Body of pancreas (tissue), 4 donors: ENCODE measurements around the gene TIMM17A. TPM values are rescaled to one million over a fixed set of nuclear protein-coding genes. Genes with fewer than 3 reads are reported as not detected.

ENCODE experiments used
- ATAC-seq: fragments of 150-250 bp; one replicate; pipeline ENCODE4 v1.9.1; 2016
- DNase-seq, 4 donors: peaks; one replicate each; pipeline ENCODE4 v3.0.0-alpha.2; 2019
- H3K27ac ChIP-seq, 4 donors: fragments of 200-600 bp; sonication (generic); 1 replicate in 3 of 4; 2 replicates in 1 of 4; pipeline versions ENCODE4 v1.5.1 to v1.6.1; 2016 to 2019; ENCODE audit warnings: mild to moderate bottlenecking in 1 of 4, mixed read lengths in 1 of 4, moderate library complexity in 1 of 4
- H3K27me3 ChIP-seq, 2 donors: fragments of 200-600 bp; sonication (generic); one replicate each; pipeline ENCODE4 v1.6.0; 2016; ENCODE audit warnings: mild to moderate bottlenecking in 1 of 2
- H3K36me3 ChIP-seq, 2 donors: fragments of 200-600 bp; sonication (generic); replicated peaks in 1 of 2; 2 replicates each; pipeline ENCODE4 v1.5.1; 2016; ENCODE audit warnings: low read depth in 2 of 2; ENCODE audit not compliant: insufficient read depth in 1 of 2
- H3K4me1 ChIP-seq: fragments of 200-600 bp; sonication (generic); one replicate; pipeline ENCODE4 v1.6.0; 2016
- H3K4me3 ChIP-seq, 2 donors: fragments of 200-600 bp; sonication (generic); 1 replicate in 1 of 2; 2 replicates in 1 of 2; pipeline ENCODE4 v1.5.1; 2016 to 2019
- H3K9me3 ChIP-seq, 3 donors: fragments of 200-600 bp; sonication (generic); 1 replicate in 2 of 3; 2 replicates in 1 of 3; pipeline ENCODE4 v1.5.1; 2016
- CTCF ChIP-seq, 7 experiments: fragments of 450-650 bp in 4 of 7; fragments of 200-600 bp in 3 of 7; sonication (generic) in 3 of 7; IDR thresholded peaks; one replicate each; pipeline ENCODE4 v1.5.1; 2016 to 2019; ENCODE audit warnings: antibody characterized with exemption in 7 of 7
- POLR2A ChIP-seq, 3 donors: fragments of 450-650 bp; IDR thresholded peaks; one replicate each; pipeline ENCODE4 v1.6.1; 2016; ENCODE audit warnings: antibody characterized with exemption in 3 of 3, mild to moderate bottlenecking in 2 of 3
- WGBS, 2 donors: methylation state at CpG; one replicate each; pipeline ENCODE4 v1.1.5; 2017; 5-methylcytosine and 5-hydroxymethylcytosine counted together
- intact Hi-C: fragments of 100-400 bp; cut with DNase I; formaldehyde crosslinking; loops from one replicate; pipeline ENCODE4 v1.15.1; 2023
- total RNA-seq, 2 donors: library from RNA; depleted of rRNA; stranded (reverse); fragments of >200 nt; gene quantifications; one replicate each; pipeline ENCODE4 v1.1.0, GENCODE V29; 2016

Gene TIMM17A
- total RNA-seq, 2 donors from 2014 or later: 20.2 to 25.4 TPM

DNA sequence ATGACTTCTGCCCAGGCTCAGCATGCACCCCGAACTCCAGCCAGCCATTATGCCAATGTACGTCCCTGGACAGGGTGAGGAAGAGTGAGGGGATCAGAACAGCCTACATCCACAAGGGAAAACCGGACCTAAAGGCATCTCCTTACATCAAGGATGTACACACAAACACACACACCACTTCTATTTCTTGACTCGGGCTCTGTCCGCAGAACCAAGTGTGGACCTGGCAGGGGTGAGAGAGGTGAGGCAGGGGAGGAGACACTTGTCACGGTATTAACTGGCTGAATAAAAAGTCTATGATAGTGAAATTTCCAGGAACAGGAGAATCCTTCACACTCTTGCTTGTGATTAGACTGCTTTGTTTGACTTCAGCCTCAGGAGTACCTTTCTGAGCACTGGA, 11.3 kb upstream of the TIMM17A start:
- H3K36me3 ChIP-seq: no peaks in the 10 kb centered on the region
- 78 to 94% methylated on average over 6 of the region's 6 CpGs for WGBS, 2 donors
- peaks cover 0 to 4% of the 10 kb centered on the region in 2 donors for H3K27me3 ChIP-seq
- ATAC-seq: no peak
- no peak overlapping the region for H3K27ac ChIP-seq
- DNase-seq: no peak
- peaks cover 10% of the 10 kb centered on the region for H3K4me1 ChIP-seq
- intact Hi-C loops: no loop called here
- H3K9me3 ChIP-seq: no peaks in the 10 kb centered on the region
- no peak overlapping the region for H3K4me3 ChIP-seq
- TF ChIP-seq CTCF (IDR thresholded peaks at IDR 0.05): no peak
- TF ChIP-seq POLR2A (IDR thresholded peaks at IDR 0.05): no peak

GRCh38 chr1:201944639-201945038, 10.7 kb upstream of the TIMM17A start:
- H3K4me1 ChIP-seq: peaks cover 10% of the 10 kb centered on the region
- intact Hi-C loops: no loop called here
- DNase-seq (no peak), ATAC-seq (no peak)
- no peaks in the 10 kb centered on the region for H3K9me3 ChIP-seq
- TF ChIP-seq POLR2A (IDR thresholded peaks at IDR 0.05) (no peak), CTCF (IDR thresholded peaks at IDR 0.05) (no peak)
- H3K4me3 ChIP-seq: no peak overlapping the region
- 37 to 56% methylated on average over 2 of the region's 3 CpGs for WGBS, 2 donors
- H3K27me3 ChIP-seq: peaks cover 0 to 4% of the 10 kb centered on the region in 2 donors
- no peaks in the 10 kb centered on the region for H3K36me3 ChIP-seq
- H3K27ac ChIP-seq: no peak overlapping the region

- ATAC-seq (no peak), DNase-seq (no peak)
- TF ChIP-seq CTCF (IDR thresholded peaks at IDR 0.05) (no peak), POLR2A (IDR thresholded peaks at IDR 0.05) (no peak)
- no peaks in the 10 kb centered on the region for H3K36me3 ChIP-seq
- H3K27me3 ChIP-seq: peaks cover 0 to 4% of the 10 kb centered on the region in 2 donors
- intact Hi-C loops: no loop called here
- H3K27ac ChIP-seq: no peak overlapping the region
- WGBS, 2 donors: 53 to 55% methylated on average over 4 of the region's 4 CpGs
- H3K4me1 ChIP-seq: peaks cover 10% of the 10 kb centered on the region
- no peaks in the 10 kb centered on the region for H3K9me3 ChIP-seq
- H3K4me3 ChIP-seq: no peak overlapping the region
Measured at GRCh38 chr1:201945157-201945556, 10.1 kb upstream of the TIMM17A start.

- Histone ChIP-seq H3K4me3 (no peak overlapping the region), H3K27ac (no peak overlapping the region), H3K4me1 (peaks cover 10% of the 10 kb centered on the region), H3K27me3 (peaks cover 0 to 4% of the 10 kb centered on the region in 2 donors), H3K36me3 (no peaks in the 10 kb centered on the region), H3K9me3 (no peaks in the 10 kb centered on the region)
- no peak for ATAC-seq
- no peak for DNase-seq
- WGBS, 2 donors: 21 to 47% methylated on average over 10 of the region's 10 CpGs
- intact Hi-C loops: no loop called here
- TF ChIP-seq CTCF (IDR thresholded peaks at IDR 0.05): no peak
- no peak for TF ChIP-seq POLR2A (IDR thresholded peaks at IDR 0.05)
Measured at GRCh38 chr1:201945863-201946223, 9.5 kb upstream of the TIMM17A start.

- intact Hi-C loops: no loop called here
- H3K27ac ChIP-seq: no peak within 1 kb of the TSS
- H3K36me3 ChIP-seq: no peaks in the 10 kb centered on the region
- no peaks in the 10 kb centered on the region for H3K9me3 ChIP-seq
- DNase-seq (peak; percentile 67 to 84 (median 82)), ATAC-seq (peak; percentile 87)
- H3K4me3 ChIP-seq: no peak within 1 kb of the TSS
- peak in 2 of 3 donors; percentile 43 to 51 for TF ChIP-seq POLR2A (IDR thresholded peaks at IDR 0.05)
- TF ChIP-seq CTCF (IDR thresholded peaks at IDR 0.05): no peak
- 2 to 5% methylated on average over 15 to 28 of the region's 28 CpGs for WGBS, 2 donors
- peaks cover 0 to 4% of the 10 kb centered on the region in 2 donors for H3K27me3 ChIP-seq
- peaks cover 10% of the 10 kb centered on the region for H3K4me1 ChIP-seq
Measured at GRCh38 chr1:201946224-201946908, 8.9 kb upstream of the TIMM17A start, which contains the start of gene LMOD1. TSS of gene LMOD1 (minus strand) at chr1:201946548. CDS start at chr1:201946340, 208 bp downstream.
